Osteocyte (in vitro differentiated cells): ENCODE results near the gene ZNF280D. TPM values are rescaled to one million over a fixed set of nuclear protein-coding genes. Genes with fewer than 3 reads are reported as not detected.

Experiments used
- DNase-seq: peaks from one replicate; pipeline ENCODE4 v3.0.0; 2021; ENCODE audit warnings: mixed read lengths; ENCODE audit not compliant: unreplicated experiment; ENCODE audit errors: extremely low spot score
- H3K27ac Mint-ChIP-seq: one replicate; pipeline ENCODE4 v1.8.0; 2021; ENCODE audit warnings: mild to moderate bottlenecking, mixed read lengths; ENCODE audit not compliant: unreplicated experiment
- H3K27me3 Mint-ChIP-seq: one replicate; pipeline ENCODE4 v1.8.0; 2021; ENCODE audit warnings: mixed read lengths; ENCODE audit not compliant: unreplicated experiment
- H3K36me3 Mint-ChIP-seq: one replicate; pipeline ENCODE4 v1.8.0; 2021; ENCODE audit warnings: mixed read lengths; ENCODE audit not compliant: unreplicated experiment
- H3K4me1 Mint-ChIP-seq: one replicate; pipeline ENCODE4 v1.8.0; 2021; ENCODE audit warnings: mixed read lengths; ENCODE audit not compliant: unreplicated experiment
- H3K4me3 Mint-ChIP-seq: one replicate; pipeline ENCODE4 v1.8.0; 2021; ENCODE audit warnings: mild to moderate bottlenecking, moderate library complexity, mixed read lengths; ENCODE audit not compliant: unreplicated experiment
- H3K9me3 Mint-ChIP-seq: one replicate; pipeline ENCODE4 v1.8.0; 2021; ENCODE audit warnings: mixed read lengths; ENCODE audit not compliant: unreplicated experiment
- CTCF ChIP-seq: fragments of 200-600 bp; sonication (generic); IDR thresholded peaks from 2 replicates; pipeline ENCODE4 v1.5.0; 2021; ENCODE audit warnings: antibody characterized with exemption, mild to moderate bottlenecking, moderate library complexity
- total RNA-seq: library from RNA; stranded (reverse); gene quantifications from 2 replicates; pipeline ENCODE4 v1.2.1, GENCODE V29; 2021

ZNF280D gene
- total RNA-seq, 1 donor from 2014 or later, result 16.1 TPM

- Mint-ChIP-seq H3K4me1 (peaks cover 22% of the 10 kb centered on the region), H3K27ac (no peak overlapping the region), H3K27me3 (no peaks in the 10 kb centered on the region), H3K4me3 (no peak overlapping the region), H3K9me3 (no peaks in the 10 kb centered on the region), H3K36me3 (no peaks in the 10 kb centered on the region)
- no peak for TF ChIP-seq CTCF
- DNase-seq, result no peak
Measured at GRCh38 chr15:56759450-56759845, 26.1 kb upstream of the ZNF280D start.

- H3K4me1 Mint-ChIP-seq, result peaks cover 19% of the 10 kb centered on the region
- no peaks in the 10 kb centered on the region for H3K36me3 Mint-ChIP-seq
- TF ChIP-seq CTCF, result no peak
- no peaks in the 10 kb centered on the region for H3K9me3 Mint-ChIP-seq
- H3K27me3 Mint-ChIP-seq, result no peaks in the 10 kb centered on the region
- H3K4me3 Mint-ChIP-seq, result no peak overlapping the region
- no peak overlapping the region for H3K27ac Mint-ChIP-seq
- no peak for DNase-seq
Measured at GRCh38 chr15:56758770-56759449, 25.6 kb upstream of the ZNF280D start.

- Mint-ChIP-seq H3K27ac (no peak overlapping the region), H3K4me1 (peaks cover 18% of the 10 kb centered on the region), H3K36me3 (no peaks in the 10 kb centered on the region), H3K4me3 (no peak overlapping the region), H3K9me3 (no peaks in the 10 kb centered on the region), H3K27me3 (no peaks in the 10 kb centered on the region)
- TF ChIP-seq CTCF, result no peak
- DNase-seq, result no peak
Measured at GRCh38 chr15:56757875-56758274, 24.6 kb upstream of the ZNF280D start.

GRCh38 chr15:56754772-56755370, 21.6 kb upstream of the ZNF280D start:
- H3K27ac Mint-ChIP-seq, result no peak overlapping the region
- TF ChIP-seq CTCF, result no peak
- H3K4me3 Mint-ChIP-seq, result no peak overlapping the region
- no peaks in the 10 kb centered on the region for H3K36me3 Mint-ChIP-seq
- H3K4me1 Mint-ChIP-seq, result peaks cover 13% of the 10 kb centered on the region
- DNase-seq, result no peak
- H3K9me3 Mint-ChIP-seq, result no peaks in the 10 kb centered on the region
- H3K27me3 Mint-ChIP-seq, result no peaks in the 10 kb centered on the region

- H3K27me3 Mint-ChIP-seq, result no peaks in the 10 kb centered on the region
- TF ChIP-seq CTCF, result no peak
- no peak overlapping the region for H3K4me3 Mint-ChIP-seq
- DNase-seq, result no peak
- H3K4me1 Mint-ChIP-seq, result no peaks in the 10 kb centered on the region
- no peak overlapping the region for H3K27ac Mint-ChIP-seq
- H3K36me3 Mint-ChIP-seq, result no peaks in the 10 kb centered on the region
- H3K9me3 Mint-ChIP-seq, result no peaks in the 10 kb centered on the region
Measured at GRCh38 chr15:56752986-56753385, 19.7 kb upstream of the ZNF280D start.
